ENCODE measurements around the gene FBLIM1.

FBLIM1 gene

DNA sequence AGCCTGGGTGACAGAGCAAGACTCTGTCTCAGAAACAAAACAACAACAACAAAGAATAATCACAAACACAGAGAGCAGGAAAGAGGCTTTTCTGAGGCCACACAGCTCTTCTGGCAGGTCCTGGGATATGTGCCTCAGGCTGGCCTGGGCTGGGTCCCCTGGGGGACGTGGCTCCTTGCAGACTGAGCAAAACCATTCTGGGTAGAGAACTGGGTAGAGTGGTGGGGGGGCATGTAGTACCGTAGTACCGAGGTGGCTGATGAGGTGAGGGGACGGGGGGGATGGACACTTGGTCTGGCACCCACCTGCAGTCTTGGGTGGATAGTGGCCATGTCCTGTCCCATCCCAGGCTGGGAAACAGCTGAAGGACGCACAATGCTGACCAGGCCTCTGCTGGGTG lies 10.3 kb upstream of the FBLIM1 start:
- WGBS (ENCODE audit: insufficient coverage), result 95% methylated on average over 4 of the region's 5 CpGs
- H3K9me3 ChIP-seq (ENCODE audit: control extremely low read depth in 1 of 5, control insufficient read depth in 4 of 5, insufficient read depth in 2 of 5, low read depth in 1 of 5, low read length in 4 of 5), result no peaks in the 10 kb centered on the region
- peaks cover 0 to 2% (median 0%) of the 10 kb centered on the region in 4 experiments for H3K4me1 ChIP-seq (ENCODE audit: control extremely low read depth in 1 of 4, control insufficient read depth in 4 of 4, insufficient read depth in 4 of 4, low read length in 3 of 4)
- CTCF ChIA-PET, result no interaction called here
- POLR2A ChIA-PET, result no interaction called here
- no peak for DNase-seq
- no peak overlapping the region for H3K4me3 ChIP-seq (ENCODE audit: control insufficient read depth in 1 of 7, extremely low read depth in 1 of 7, insufficient read depth in 4 of 7, low read depth in 2 of 7, low read length in 6 of 7)
- H3K27me3 ChIP-seq (replicated peaks in 2 of 5; ENCODE audit: control insufficient read depth in 4 of 5, insufficient read depth in 5 of 5, low read length in 4 of 5), result no peaks in the 10 kb centered on the region
- H3K36me3 ChIP-seq (ENCODE audit: control insufficient read depth in 4 of 4, insufficient read depth in 4 of 4, low read length in 3 of 4), result no peaks in the 10 kb centered on the region
- no peak overlapping the region for H3K27ac ChIP-seq (ENCODE audit: insufficient read depth in 1 of 2, low read depth in 1 of 2, low read length in 2 of 2, poor library complexity in 1 of 2, severe bottlenecking in 2 of 2)

DNA sequence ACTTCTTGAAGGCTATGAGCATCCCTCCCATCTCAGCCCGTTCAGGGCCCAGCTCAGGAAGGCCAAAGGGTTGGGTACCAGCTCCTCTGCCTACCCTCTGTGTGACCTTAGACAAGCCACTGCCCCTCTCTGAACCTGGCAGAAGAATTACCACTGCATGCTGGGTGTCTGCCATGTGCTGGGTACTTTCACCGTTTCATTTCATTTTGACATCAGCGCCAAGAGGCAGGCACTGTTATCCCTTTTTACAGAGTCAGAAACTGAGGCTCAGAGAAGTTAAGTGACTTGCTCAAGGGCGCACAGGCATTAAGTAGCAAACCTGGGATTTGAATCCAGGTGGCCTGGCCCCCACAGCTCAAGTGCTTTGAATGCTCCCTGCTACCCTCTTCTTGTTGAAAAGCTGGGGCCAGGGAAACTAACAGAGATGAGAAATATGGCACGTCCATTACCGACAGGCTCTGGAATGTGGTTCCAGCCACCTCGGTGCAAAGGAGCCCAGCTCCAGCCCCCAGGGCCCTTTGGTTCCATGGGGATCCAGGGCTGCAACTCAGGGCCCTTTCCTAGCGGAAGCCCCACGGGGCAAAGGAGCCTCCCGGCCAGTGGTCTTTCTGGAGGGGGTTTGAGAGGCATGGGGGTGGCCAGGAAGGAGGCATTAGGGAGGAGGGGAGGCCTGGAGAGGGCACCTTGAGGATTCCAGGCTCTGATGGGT lies 9.8 kb upstream of the FBLIM1 start:
- no peaks in the 10 kb centered on the region for H3K27me3 ChIP-seq (replicated peaks in 2 of 5; ENCODE audit: control insufficient read depth in 4 of 5, insufficient read depth in 5 of 5, low read length in 4 of 5)
- no peaks in the 10 kb centered on the region for H3K9me3 ChIP-seq (ENCODE audit: control extremely low read depth in 1 of 5, control insufficient read depth in 4 of 5, insufficient read depth in 2 of 5, low read depth in 1 of 5, low read length in 4 of 5)
- 95% methylated on average over 10 of the region's 10 CpGs for WGBS (ENCODE audit: insufficient coverage)
- POLR2A ChIA-PET, result no interaction called here
- H3K36me3 ChIP-seq (ENCODE audit: control insufficient read depth in 4 of 4, insufficient read depth in 4 of 4, low read length in 3 of 4), result no peaks in the 10 kb centered on the region
- CTCF ChIA-PET, result interaction anchor here (1.7 kb wide), 1 partner anchor 8 kb away, joined by 7 read pairs; no protein-coding TSS in a partner anchor
- H3K27ac ChIP-seq (ENCODE audit: insufficient read depth in 1 of 2, low read depth in 1 of 2, low read length in 2 of 2, poor library complexity in 1 of 2, severe bottlenecking in 2 of 2), result no peak overlapping the region
- H3K4me3 ChIP-seq (ENCODE audit: control insufficient read depth in 1 of 7, extremely low read depth in 1 of 7, insufficient read depth in 4 of 7, low read depth in 2 of 7, low read length in 6 of 7), result no peak overlapping the region
- no peak for DNase-seq
- H3K4me1 ChIP-seq (ENCODE audit: control extremely low read depth in 1 of 4, control insufficient read depth in 4 of 4, insufficient read depth in 4 of 4, low read length in 3 of 4), result peaks cover 0 to 2% (median 0%) of the 10 kb centered on the region in 4 experiments

DNA sequence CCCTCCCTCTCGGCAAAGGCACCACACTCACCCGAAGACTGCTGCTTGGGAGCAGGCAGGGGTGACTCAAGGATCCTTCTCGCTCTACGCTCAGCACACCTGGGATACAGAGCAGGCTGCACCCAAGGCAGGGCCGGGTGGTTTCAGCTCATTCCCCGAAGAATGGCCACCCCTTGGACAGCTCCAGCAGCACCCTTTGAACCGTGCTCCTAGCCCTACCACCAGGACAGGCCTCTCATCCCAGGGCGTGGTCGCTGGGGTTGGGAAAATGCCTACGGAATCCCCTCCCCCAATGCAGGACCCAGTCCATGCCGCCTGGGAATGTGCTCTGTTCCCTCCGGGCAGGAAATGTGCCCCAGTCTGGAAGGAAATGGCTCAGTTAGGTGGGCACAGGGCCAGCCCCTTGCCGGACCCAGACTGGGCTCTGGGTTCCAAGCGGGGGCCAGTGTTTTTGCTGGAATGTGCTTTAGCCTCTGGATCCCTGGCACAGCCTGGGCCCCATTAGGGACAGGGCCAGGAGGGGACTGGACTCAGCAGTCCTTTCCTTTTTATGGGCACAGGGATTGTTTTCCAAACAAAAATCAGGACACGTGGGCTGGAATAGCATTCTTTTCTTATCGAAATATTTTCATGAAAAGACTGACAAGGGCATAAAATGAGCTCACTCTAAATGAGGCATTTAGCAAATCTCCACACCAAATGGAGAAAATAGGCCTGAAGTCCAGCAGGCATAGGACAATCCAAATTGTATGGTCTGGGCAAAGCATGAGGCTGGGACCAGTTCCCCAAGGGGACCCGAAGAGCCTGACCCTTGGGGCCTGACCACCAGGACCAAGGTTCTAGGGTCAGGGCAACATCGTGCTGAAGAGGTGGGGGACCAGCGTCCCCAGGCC lies 8.9 kb upstream of the FBLIM1 start:
- CTCF ChIA-PET, result interaction anchor here (1.7 kb wide), 1 partner anchor 9 kb away, joined by 7 read pairs; no protein-coding TSS in a partner anchor
- Histone ChIP-seq H3K27me3 (replicated peaks in 2 of 5; ENCODE audit: control insufficient read depth in 4 of 5, insufficient read depth in 5 of 5, low read length in 4 of 5) (no peaks in the 10 kb centered on the region), H3K27ac (ENCODE audit: insufficient read depth in 1 of 2, low read depth in 1 of 2, low read length in 2 of 2, poor library complexity in 1 of 2, severe bottlenecking in 2 of 2) (no peak overlapping the region), H3K36me3 (ENCODE audit: control insufficient read depth in 4 of 4, insufficient read depth in 4 of 4, low read length in 3 of 4) (no peaks in the 10 kb centered on the region), H3K9me3 (ENCODE audit: control extremely low read depth in 1 of 5, control insufficient read depth in 4 of 5, insufficient read depth in 2 of 5, low read depth in 1 of 5, low read length in 4 of 5) (no peaks in the 10 kb centered on the region), H3K4me1 (ENCODE audit: control extremely low read depth in 1 of 4, control insufficient read depth in 4 of 4, insufficient read depth in 4 of 4, low read length in 3 of 4) (peaks cover 0 to 2% (median 0%) of the 10 kb centered on the region in 4 experiments), H3K4me3 (ENCODE audit: control insufficient read depth in 1 of 7, extremely low read depth in 1 of 7, insufficient read depth in 4 of 7, low read depth in 2 of 7, low read length in 6 of 7) (no peak overlapping the region)
- DNase-seq, result no peak
- 82% methylated on average over 16 of the region's 19 CpGs for WGBS (ENCODE audit: insufficient coverage)
- POLR2A ChIA-PET, result no interaction called here

DNA sequence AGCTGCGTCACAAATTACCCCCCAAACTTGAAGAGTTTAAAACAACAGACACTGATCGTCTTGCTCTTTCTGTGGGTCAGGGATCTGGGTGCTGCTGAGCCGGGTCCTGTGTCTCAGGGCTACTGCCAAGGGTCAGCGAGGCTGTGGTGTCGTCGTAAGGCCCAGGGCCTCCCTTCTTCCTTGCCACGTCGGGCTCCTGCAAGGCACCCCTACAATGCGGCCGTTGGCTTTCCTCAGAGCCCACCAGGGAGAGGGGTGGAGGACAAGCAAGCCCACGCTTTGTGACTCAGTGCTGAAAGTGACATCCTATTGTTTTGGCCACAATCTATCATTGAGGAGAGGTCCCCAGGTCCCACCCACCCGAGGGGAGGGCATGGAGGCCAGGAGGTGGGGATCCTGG lies 7.7 kb upstream of the FBLIM1 start:
- no peak overlapping the region for H3K4me3 ChIP-seq (ENCODE audit: control insufficient read depth in 1 of 7, extremely low read depth in 1 of 7, insufficient read depth in 4 of 7, low read depth in 2 of 7, low read length in 6 of 7)
- H3K27me3 ChIP-seq (replicated peaks in 2 of 5; ENCODE audit: control insufficient read depth in 4 of 5, insufficient read depth in 5 of 5, low read length in 4 of 5), result peaks cover 0 to 11% (median 6%) of the 10 kb centered on the region in 5 experiments
- DNase-seq, result no peak
- H3K4me1 ChIP-seq (ENCODE audit: control extremely low read depth in 1 of 4, control insufficient read depth in 4 of 4, insufficient read depth in 4 of 4, low read length in 3 of 4), result peaks cover 0 to 4% (median 0%) of the 10 kb centered on the region in 4 experiments
- no peak overlapping the region for H3K27ac ChIP-seq (ENCODE audit: insufficient read depth in 1 of 2, low read depth in 1 of 2, low read length in 2 of 2, poor library complexity in 1 of 2, severe bottlenecking in 2 of 2)
- no peaks in the 10 kb centered on the region for H3K9me3 ChIP-seq (ENCODE audit: control extremely low read depth in 1 of 5, control insufficient read depth in 4 of 5, insufficient read depth in 2 of 5, low read depth in 1 of 5, low read length in 4 of 5)
- H3K36me3 ChIP-seq (ENCODE audit: control insufficient read depth in 4 of 4, insufficient read depth in 4 of 4, low read length in 3 of 4), result no peaks in the 10 kb centered on the region
- POLR2A ChIA-PET, result no interaction called here
- CTCF ChIA-PET, result no interaction called here
- 96% methylated on average over 7 of the region's 12 CpGs for WGBS (ENCODE audit: insufficient coverage)

DNA sequence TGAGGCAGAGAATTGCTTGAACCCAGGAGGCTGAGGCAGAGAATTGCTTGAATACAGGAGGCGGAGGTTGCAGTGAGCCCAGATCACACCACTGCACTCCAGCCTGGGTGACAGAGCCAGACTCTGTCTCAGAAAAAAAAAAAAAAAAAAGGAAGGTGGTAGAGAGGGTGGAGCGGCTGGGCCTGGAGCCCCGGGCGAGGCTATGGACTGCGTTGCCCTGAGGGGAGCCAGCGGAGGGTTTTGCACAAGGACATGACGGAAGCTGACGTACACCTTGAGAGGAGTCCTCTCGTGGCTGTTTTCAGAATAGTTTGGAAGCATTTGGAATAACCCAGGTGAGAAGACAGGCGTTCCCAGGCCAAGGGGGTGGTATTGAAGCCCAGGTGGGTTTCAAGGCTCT lies 6.9 kb upstream of the FBLIM1 start:
- peaks cover 0 to 11% (median 7%) of the 10 kb centered on the region in 4 experiments for H3K4me1 ChIP-seq (ENCODE audit: control extremely low read depth in 1 of 4, control insufficient read depth in 4 of 4, insufficient read depth in 4 of 4, low read length in 3 of 4)
- ChIA-PET POLR2A (no interaction called here), CTCF (no interaction called here)
- DNase-seq, result no peak
- H3K9me3 ChIP-seq (ENCODE audit: control extremely low read depth in 1 of 5, control insufficient read depth in 4 of 5, insufficient read depth in 2 of 5, low read depth in 1 of 5, low read length in 4 of 5), result no peaks in the 10 kb centered on the region
- H3K27me3 ChIP-seq (replicated peaks in 2 of 5; ENCODE audit: control insufficient read depth in 4 of 5, insufficient read depth in 5 of 5, low read length in 4 of 5), result peaks cover 0 to 18% (median 10%) of the 10 kb centered on the region in 5 experiments
- no peak overlapping the region for H3K4me3 ChIP-seq (ENCODE audit: control insufficient read depth in 1 of 7, extremely low read depth in 1 of 7, insufficient read depth in 4 of 7, low read depth in 2 of 7, low read length in 6 of 7)
- 100% methylated on average over 5 of the region's 10 CpGs for WGBS (ENCODE audit: insufficient coverage)
- H3K27ac ChIP-seq (ENCODE audit: insufficient read depth in 1 of 2, low read depth in 1 of 2, low read length in 2 of 2, poor library complexity in 1 of 2, severe bottlenecking in 2 of 2), result no peak overlapping the region
- H3K36me3 ChIP-seq (ENCODE audit: control insufficient read depth in 4 of 4, insufficient read depth in 4 of 4, low read length in 3 of 4), result no peaks in the 10 kb centered on the region

DNA sequence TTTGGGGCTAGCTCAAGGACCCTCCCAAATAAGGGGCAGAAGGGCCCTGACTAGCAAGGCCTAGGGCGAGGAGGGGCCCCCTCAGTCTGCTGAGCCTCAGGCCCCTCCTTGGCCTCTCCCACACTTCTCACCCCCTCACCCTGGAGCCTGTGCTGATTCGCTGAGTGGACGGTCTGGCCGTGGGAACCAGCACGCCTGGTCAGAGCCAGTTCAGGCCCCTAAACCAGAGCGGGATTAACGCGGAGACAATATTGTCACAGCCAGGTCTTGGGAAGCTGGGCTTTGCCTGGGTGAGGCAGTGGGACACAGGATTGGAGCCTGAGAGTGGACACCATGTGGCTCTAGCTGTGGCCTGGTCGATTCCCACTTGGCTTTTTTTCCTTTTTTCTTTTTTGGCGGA lies 4.8 kb upstream of the FBLIM1 start:
- Histone ChIP-seq H3K27ac (ENCODE audit: insufficient read depth in 1 of 2, low read depth in 1 of 2, low read length in 2 of 2, poor library complexity in 1 of 2, severe bottlenecking in 2 of 2) (no peak overlapping the region), H3K27me3 (replicated peaks in 2 of 5; ENCODE audit: control insufficient read depth in 4 of 5, insufficient read depth in 5 of 5, low read length in 4 of 5) (peaks cover 0 to 36% (median 22%) of the 10 kb centered on the region in 5 experiments), H3K4me3 (ENCODE audit: control insufficient read depth in 1 of 7, extremely low read depth in 1 of 7, insufficient read depth in 4 of 7, low read depth in 2 of 7, low read length in 6 of 7) (no peak overlapping the region), H3K4me1 (ENCODE audit: control extremely low read depth in 1 of 4, control insufficient read depth in 4 of 4, insufficient read depth in 4 of 4, low read length in 3 of 4) (peaks cover 0 to 17% (median 8%) of the 10 kb centered on the region in 4 experiments), H3K36me3 (ENCODE audit: control insufficient read depth in 4 of 4, insufficient read depth in 4 of 4, low read length in 3 of 4) (no peaks in the 10 kb centered on the region), H3K9me3 (ENCODE audit: control extremely low read depth in 1 of 5, control insufficient read depth in 4 of 5, insufficient read depth in 2 of 5, low read depth in 1 of 5, low read length in 4 of 5) (no peaks in the 10 kb centered on the region)
- 92% methylated on average over 10 of the region's 10 CpGs for WGBS (ENCODE audit: insufficient coverage)
- ChIA-PET CTCF (interaction anchor here (1.8 kb wide), 1 partner anchor 13 kb away, joined by 4 read pairs; no protein-coding TSS in a partner anchor), POLR2A (no interaction called here)
- DNase-seq, result no peak
